ENCODE data around the gene DRP2.

- TF ChIP-seq CTCF (conservative IDR thresholded peaks at IDR 0.05) (no peak), EZH2 (IDR thresholded peaks at IDR 0.05; ENCODE audit: low read depth) (no peak)
These were observed 28.9 kb upstream of the DRP2 start for GRCh38 chrX:101190736-101191135.

All from PC-9 (cell line).